Posterior cingulate gyrus (tissue), 11 donors: Measurements from ENCODE around the gene ZNF518B.
"Not testable (repeated sequence)": the region's sequence is repeated elsewhere in the genome, so short reads cannot be mapped to it uniquely, and the experiment has no call there.

Source experiments
- DNase-seq, 10 donors: peaks; one replicate each; pipeline versions ENCODE4 v3.0.0 to v3.0.0-alpha.2; 2020 to 2021; ENCODE audit warnings: mixed read lengths in 3 of 10
- intact Hi-C: fragments of 100-400 bp; cut with DNase I; formaldehyde crosslinking; loops from one replicate; pipeline ENCODE4 v1.15.1; 2023

ZNF518B gene

GRCh38 chr4:10459305-10459704 is 2.1 kb upstream of the ZNF518B start:
- intact Hi-C loops = no loop called here
- DNase-seq = no peak

- DNase-seq = peak in 2 of 10 donors; percentile 54 to 79
- intact Hi-C loops = no loop called here
Measured at GRCh38 chr4:10458177-10458576, 951 bp upstream of the ZNF518B start.

- intact Hi-C loops = no loop called here
- peak in 9 of 10 donors; percentile 18 to 90 (median 37) for DNase-seq
Measured at GRCh38 chr4:10456595-10457254, 501 bp downstream of the ZNF518B start.

GRCh38 chr4:10456260-10456594 is 999 bp downstream of the ZNF518B start:
- DNase-seq = no peak
- intact Hi-C loops = no loop called here

- intact Hi-C loops = no loop called here
- DNase-seq = no peak
Measured at GRCh38 chr4:10455133-10455532, 2.1 kb downstream of the ZNF518B start.

GRCh38 chr4:10454726-10455125 is 2.5 kb downstream of the ZNF518B start:
- intact Hi-C loops = no loop called here
- DNase-seq = no peak

- intact Hi-C loops = no loop called here
Measured at GRCh38 chr4:10454121-10454520, 3.1 kb downstream of the ZNF518B start.

GRCh38 chr4:10448991-10449390 is 8.2 kb downstream of the ZNF518B start:
- intact Hi-C loops = no loop called here
- no peak for DNase-seq

More at GRCh38 chr4:10454121-10454520, 3.1 kb downstream of the ZNF518B start:
- DNase-seq = no peak

GRCh38 chr4:10442976-10443375 is 14.2 kb downstream of the ZNF518B start:
- intact Hi-C loops = no loop called here
- no peak for DNase-seq

GRCh38 chr4:10441512-10441911 is 15.7 kb downstream of the ZNF518B start:
- intact Hi-C loops = no loop called here
- DNase-seq = no peak

- intact Hi-C loops = no loop called here
- no peak for DNase-seq
Measured at GRCh38 chr4:10438924-10439323, 18.3 kb downstream of the ZNF518B start.

- DNase-seq = no peak
Measured at GRCh38 chr4:10437735-10438134, 19.5 kb downstream of the ZNF518B start.

GRCh38 chr4:10427680-10428079 is 29.5 kb downstream of the ZNF518B start:
- DNase-seq, intact Hi-C loops: not testable (repeated sequence)

More at GRCh38 chr4:10437735-10438134, 19.5 kb downstream of the ZNF518B start:
- intact Hi-C loops = no loop called here

- intact Hi-C loops = no loop called here
- no peak for DNase-seq
Measured at GRCh38 chr4:10421344-10422055, 35.7 kb downstream of the ZNF518B start.

GRCh38 chr4:10417740-10418139 is 39.5 kb downstream of the ZNF518B start:
- intact Hi-C loops = no loop called here
- no peak for DNase-seq

GRCh38 chr4:10416441-10416840 is 40.8 kb downstream of the ZNF518B start:
- intact Hi-C loops = no loop called here

GRCh38 chr4:10413177-10413576 is 44.0 kb downstream of the ZNF518B start:
- intact Hi-C loops = no loop called here
- DNase-seq = no peak

More at GRCh38 chr4:10416441-10416840, 40.8 kb downstream of the ZNF518B start:
- DNase-seq = no peak

GRCh38 chr4:10405672-10406071 is 51.6 kb downstream of the ZNF518B start:
- intact Hi-C loops = no loop called here
- no peak for DNase-seq

GRCh38 chr4:10403633-10404445 is 53.4 kb downstream of the ZNF518B start:
- intact Hi-C loops = loop anchor here (2.0 kb wide), 1 partner anchor 239 kb away; no protein-coding TSS in a partner anchor
- DNase-seq = peak in 1 of 10 donors; percentile 21

- DNase-seq = no peak
- intact Hi-C loops = no loop called here
Measured at GRCh38 chr4:10395971-10396580, 61.1 kb downstream of the ZNF518B start.
